PC-9 (cell line): ENCODE data around the gene IKZF1.

Experiments
- EZH2 ChIP-seq: fragments of 200-600 bp; sonication (generic); IDR thresholded peaks from 2 replicates; pipeline ENCODE4 v1.8.0; 2017; ENCODE audit warnings: antibody characterized with exemption, low read depth
- TF ChIP-seq, protein P1 (sequence below): fragments of 200-600 bp; sonication (generic); conservative IDR thresholded peaks from 2 replicates; pipeline ENCODE4 v1.6.1; 2017; ENCODE audit warnings: mixed run types, antibody characterized with exemption, mild to moderate bottlenecking, moderate library complexity

GRCh38 chr7:50387351-50387750 is 82.8 kb downstream of the IKZF1 start:
- TF ChIP-seq, protein P1, sequence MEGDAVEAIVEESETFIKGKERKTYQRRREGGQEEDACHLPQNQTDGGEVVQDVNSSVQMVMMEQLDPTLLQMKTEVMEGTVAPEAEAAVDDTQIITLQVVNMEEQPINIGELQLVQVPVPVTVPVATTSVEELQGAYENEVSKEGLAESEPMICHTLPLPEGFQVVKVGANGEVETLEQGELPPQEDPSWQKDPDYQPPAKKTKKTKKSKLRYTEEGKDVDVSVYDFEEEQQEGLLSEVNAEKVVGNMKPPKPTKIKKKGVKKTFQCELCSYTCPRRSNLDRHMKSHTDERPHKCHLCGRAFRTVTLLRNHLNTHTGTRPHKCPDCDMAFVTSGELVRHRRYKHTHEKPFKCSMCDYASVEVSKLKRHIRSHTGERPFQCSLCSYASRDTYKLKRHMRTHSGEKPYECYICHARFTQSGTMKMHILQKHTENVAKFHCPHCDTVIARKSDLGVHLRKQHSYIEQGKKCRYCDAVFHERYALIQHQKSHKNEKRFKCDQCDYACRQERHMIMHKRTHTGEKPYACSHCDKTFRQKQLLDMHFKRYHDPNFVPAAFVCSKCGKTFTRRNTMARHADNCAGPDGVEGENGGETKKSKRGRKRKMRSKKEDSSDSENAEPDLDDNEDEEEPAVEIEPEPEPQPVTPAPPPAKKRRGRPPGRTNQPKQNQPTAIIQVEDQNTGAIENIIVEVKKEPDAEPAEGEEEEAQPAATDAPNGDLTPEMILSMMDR = no peak
- TF ChIP-seq EZH2 = no peak
